ENCODE measurements around the gene U2AF2. TPM values are rescaled to one million over a fixed set of nuclear protein-coding genes. Genes with fewer than 3 reads are reported as not detected.

U2AF2 gene
- total and polyA plus RNA-seq, 2 of the 8 experiments (the other 6 are each of a cell fraction or from before 2014, with no cell fraction given), result 162 to 252 TPM

DNA sequence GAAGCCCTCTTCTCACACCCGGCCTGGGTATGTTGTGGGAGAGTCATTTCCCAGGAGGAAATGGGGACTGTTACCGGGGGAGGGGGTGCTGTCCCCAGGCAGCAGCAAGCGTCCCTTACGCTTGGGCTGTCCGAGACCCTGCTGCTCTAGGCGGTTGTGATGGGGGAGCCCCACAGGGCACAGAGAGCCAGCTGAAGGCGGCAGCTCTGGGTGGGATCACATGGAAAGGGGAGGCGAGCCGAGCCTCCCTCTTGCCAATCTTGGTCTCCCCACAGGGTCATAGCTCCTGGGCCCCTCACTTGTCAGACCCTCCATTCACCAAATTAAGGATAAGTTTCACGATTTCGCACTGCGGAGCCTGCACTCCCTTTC is 42.2 kb downstream of the U2AF2 start:
- CTCF ChIA-PET (ENCODE audit: partially characterized antibody), result no interaction called here
- Histone ChIP-seq H4K20me1 (replicated peaks in 1 of 2; ENCODE audit: control insufficient read depth in 1 of 2, insufficient read depth in 2 of 2, low read length in 2 of 2) (peaks cover 0 to 4% of the 10 kb centered on the region in 2 experiments), H3K4ac (replicated peaks; ENCODE audit: insufficient read length, low read depth, low read length) (no peak overlapping the region), H3K23ac (ENCODE audit: insufficient read length) (no peak overlapping the region), H3K9ac (replicated peaks in 1 of 4; ENCODE audit: extremely low read depth in 1 of 4, low read depth in 3 of 4, low read length in 3 of 4) (no peak overlapping the region), H4K5ac (ENCODE audit: insufficient read length, low read depth, low read length) (no peak overlapping the region), H2BK12ac (ENCODE audit: low read depth, low read length) (no peak overlapping the region), H2AFZ (ENCODE audit: low read length) (no peak overlapping the region), H2BK120ac (replicated peaks; ENCODE audit: low read depth, low read length) (no peak overlapping the region), H3K79me2 (ENCODE audit: control insufficient read depth in 1 of 2, insufficient read depth in 2 of 2, low read length in 2 of 2) (no peaks in the 10 kb centered on the region), H2BK15ac (ENCODE audit: low read length) (no peak overlapping the region), H3K27ac (ENCODE audit: low read depth, low read length) (no peak overlapping the region), H3K56ac (replicated peaks; ENCODE audit: insufficient read length, low read depth, low read length) (no peak overlapping the region), H3K4me2 (ENCODE audit: insufficient read depth in 1 of 2, low read depth in 2 of 2, low read length in 2 of 2) (no peak overlapping the region), H3K23me2 (ENCODE audit: low read depth, low read length) (no peaks in the 10 kb centered on the region), H3K36me3 (ENCODE audit: control insufficient read depth in 2 of 4, insufficient read depth in 4 of 4, low read length in 3 of 4) (peaks cover 2 to 23% (median 15%) of the 10 kb centered on the region in 4 experiments; a peak in 6 of 8 replicates), H3K14ac (ENCODE audit: insufficient read length) (no peak overlapping the region), H2BK20ac (ENCODE audit: low read length) (no peak overlapping the region), H4K91ac (replicated peaks; ENCODE audit: insufficient read length, low read length) (no peak overlapping the region), H3K79me1 (ENCODE audit: low read depth, low read length) (no peaks in the 10 kb centered on the region), H3K4me1 (replicated peaks in 1 of 4; ENCODE audit: control insufficient read depth in 3 of 4, insufficient read depth in 4 of 4, low read length in 3 of 4) (no peaks in the 10 kb centered on the region; a peak in 1 of 7 replicates), H2BK5ac (ENCODE audit: low read depth, low read length) (no peak overlapping the region), H3K9me3 (ENCODE audit: insufficient read depth in 2 of 2, low read depth in 1 of 2, low read length in 1 of 2) (peaks cover 0 to 3% of the 10 kb centered on the region in 2 experiments; a peak in 1 of 4 replicates), H4K8ac (ENCODE audit: extremely low read depth, insufficient read depth, low read length) (no peak overlapping the region), H3K4me3 (ENCODE audit: extremely low read depth in 1 of 4, insufficient read depth in 2 of 4, low read depth in 3 of 4, low read length in 4 of 4) (no peak overlapping the region), H2AK5ac (ENCODE audit: low read depth, low read length) (no peak overlapping the region), H3K18ac (ENCODE audit: extremely low read depth, low read length) (no peak overlapping the region), H3K27me3 (replicated peaks in 1 of 4; ENCODE audit: control insufficient read depth in 3 of 4, extremely low read depth in 1 of 4, insufficient read depth in 3 of 4, low read length in 3 of 4) (no peaks in the 10 kb centered on the region)
- FAIRE-seq, result no peak
- no peak for DNase-seq (ENCODE audit: low read depth in 1 of 2, low spot score in 2 of 2)
- WGBS, 2 experiments (ENCODE audit: extremely low coverage in 1 of 2, insufficient coverage in 1 of 2, insufficient read length in 1 of 2, insufficient replicate concordance in 2 of 2, low coverage in 1 of 2, low lambda C conversion rate in 2 of 2, missing lambda C conversion rate in 1 of 2), result 91% methylated on average over 12 of the region's 12 CpGs; no CpG with 5 or more reads in 1 of the 2 experiments
- POLR2A ChIA-PET (ENCODE audit: partially characterized antibody), result no interaction called here
- no peak for TF ChIP-seq EZH2 (IDR thresholded peaks at IDR 0.05; ENCODE audit: low read depth, low read length, severe bottlenecking)

All from H1 (cell line).